Parathyroid adenoma (tissue), 2 donors: ENCODE data around the gene DIAPH1.

ENCODE experiments used
- H2AFZ ChIP-seq: fragments of 300-600 bp; sonication (generic); one replicate; pipeline ENCODE4 v1.7.0; 2017; ENCODE audit warnings: antibody characterized with exemption, mild to moderate bottlenecking
- H3K27ac ChIP-seq: fragments of 300-600 bp; sonication (generic); one replicate; pipeline ENCODE4 v1.7.0; 2017
- H3K27me3 ChIP-seq: fragments of 300-600 bp; sonication (generic); one replicate; pipeline ENCODE4 v1.7.0; 2017; ENCODE audit warnings: low read length; ENCODE audit not compliant: control insufficient read depth, insufficient read depth
- H3K36me3 ChIP-seq: fragments of 300-600 bp; sonication (generic); one replicate; pipeline ENCODE4 v1.7.0; 2017; ENCODE audit warnings: low read length; ENCODE audit not compliant: control insufficient read depth, insufficient read depth
- H3K4me1 ChIP-seq: fragments of 300-600 bp; sonication (generic); one replicate; pipeline ENCODE4 v1.7.0; 2017; ENCODE audit warnings: control low read depth
- H3K4me2 ChIP-seq: fragments of 300-600 bp; sonication (generic); one replicate; pipeline ENCODE4 v1.7.0; 2017; ENCODE audit warnings: low read length
- H3K4me3 ChIP-seq: fragments of 300-600 bp; sonication (generic); one replicate; pipeline ENCODE4 v1.7.0; 2017; ENCODE audit warnings: low read depth, low read length
- H3K79me2 ChIP-seq: fragments of 300-600 bp; sonication (generic); one replicate; pipeline ENCODE4 v1.7.0; 2017; ENCODE audit warnings: control low read depth
- H3K9ac ChIP-seq: fragments of 300-600 bp; sonication (generic); one replicate; pipeline ENCODE4 v1.7.0; 2017; ENCODE audit warnings: mild to moderate bottlenecking
- H3K9me3 ChIP-seq: fragments of 300-600 bp; sonication (generic); one replicate; pipeline ENCODE4 v1.7.0; 2017; ENCODE audit warnings: low read length; ENCODE audit not compliant: control insufficient read depth
- TF ChIP-seq, protein P1 (sequence below): fragments of 300-600 bp; sonication (generic); IDR thresholded peaks from one replicate; pipeline ENCODE4 v1.7.0; 2017; ENCODE audit warnings: antibody characterized with exemption, mild to moderate bottlenecking
- donor health status: primary hyperparathyroidism.

Gene DIAPH1

DNA sequence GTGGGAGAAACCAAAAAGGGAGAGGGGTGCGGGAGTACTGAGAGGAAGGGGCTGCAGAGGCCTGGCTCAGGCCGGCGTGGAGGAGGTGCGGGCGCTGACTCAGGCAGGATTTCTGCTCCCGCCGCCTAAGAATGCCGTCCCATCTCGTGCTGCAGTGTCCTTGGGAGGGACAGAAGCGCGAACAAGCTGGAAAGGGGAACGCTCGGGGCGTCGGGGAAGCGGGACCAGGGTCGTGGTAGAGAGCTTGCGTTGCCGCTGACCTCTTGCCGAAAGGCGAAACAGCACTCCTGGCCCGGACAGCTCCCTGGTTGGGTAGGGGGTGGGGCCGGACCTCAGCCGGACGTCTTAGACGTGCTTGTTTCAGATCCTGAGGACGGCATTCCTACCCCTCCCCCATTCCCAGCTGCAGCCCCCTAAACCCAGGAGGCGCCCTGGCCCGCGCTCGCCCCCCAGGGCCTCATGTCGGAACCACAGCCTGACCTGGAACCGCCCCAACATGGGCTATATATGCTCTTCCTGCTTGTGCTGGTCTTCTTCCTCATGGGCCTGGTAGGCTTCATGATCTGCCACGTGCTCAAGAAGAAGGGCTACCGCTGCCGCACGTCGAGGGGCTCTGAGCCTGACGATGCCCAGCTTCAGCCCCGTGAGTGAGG is 19.1 kb upstream of the DIAPH1 start:
- H3K4me2 ChIP-seq: peak overlapping the region; percentile 72
- peak overlapping the region; percentile 95 for H2AFZ ChIP-seq
- peak overlapping the region; percentile 91 for H3K27ac ChIP-seq
- peak overlapping the region; percentile 49 for H3K9ac ChIP-seq
- no peaks in the 10 kb centered on the region for H3K27me3 ChIP-seq
- H3K4me1 ChIP-seq: peaks cover 6% of the 10 kb centered on the region
- TF ChIP-seq, protein P1, sequence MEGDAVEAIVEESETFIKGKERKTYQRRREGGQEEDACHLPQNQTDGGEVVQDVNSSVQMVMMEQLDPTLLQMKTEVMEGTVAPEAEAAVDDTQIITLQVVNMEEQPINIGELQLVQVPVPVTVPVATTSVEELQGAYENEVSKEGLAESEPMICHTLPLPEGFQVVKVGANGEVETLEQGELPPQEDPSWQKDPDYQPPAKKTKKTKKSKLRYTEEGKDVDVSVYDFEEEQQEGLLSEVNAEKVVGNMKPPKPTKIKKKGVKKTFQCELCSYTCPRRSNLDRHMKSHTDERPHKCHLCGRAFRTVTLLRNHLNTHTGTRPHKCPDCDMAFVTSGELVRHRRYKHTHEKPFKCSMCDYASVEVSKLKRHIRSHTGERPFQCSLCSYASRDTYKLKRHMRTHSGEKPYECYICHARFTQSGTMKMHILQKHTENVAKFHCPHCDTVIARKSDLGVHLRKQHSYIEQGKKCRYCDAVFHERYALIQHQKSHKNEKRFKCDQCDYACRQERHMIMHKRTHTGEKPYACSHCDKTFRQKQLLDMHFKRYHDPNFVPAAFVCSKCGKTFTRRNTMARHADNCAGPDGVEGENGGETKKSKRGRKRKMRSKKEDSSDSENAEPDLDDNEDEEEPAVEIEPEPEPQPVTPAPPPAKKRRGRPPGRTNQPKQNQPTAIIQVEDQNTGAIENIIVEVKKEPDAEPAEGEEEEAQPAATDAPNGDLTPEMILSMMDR: peak; percentile 58
- H3K36me3 ChIP-seq: no peaks in the 10 kb centered on the region
- H3K9me3 ChIP-seq: no peaks in the 10 kb centered on the region
- peak overlapping the region; percentile 90 for H3K4me3 ChIP-seq
- H3K79me2 ChIP-seq: peaks cover 19% of the 10 kb centered on the region

DNA sequence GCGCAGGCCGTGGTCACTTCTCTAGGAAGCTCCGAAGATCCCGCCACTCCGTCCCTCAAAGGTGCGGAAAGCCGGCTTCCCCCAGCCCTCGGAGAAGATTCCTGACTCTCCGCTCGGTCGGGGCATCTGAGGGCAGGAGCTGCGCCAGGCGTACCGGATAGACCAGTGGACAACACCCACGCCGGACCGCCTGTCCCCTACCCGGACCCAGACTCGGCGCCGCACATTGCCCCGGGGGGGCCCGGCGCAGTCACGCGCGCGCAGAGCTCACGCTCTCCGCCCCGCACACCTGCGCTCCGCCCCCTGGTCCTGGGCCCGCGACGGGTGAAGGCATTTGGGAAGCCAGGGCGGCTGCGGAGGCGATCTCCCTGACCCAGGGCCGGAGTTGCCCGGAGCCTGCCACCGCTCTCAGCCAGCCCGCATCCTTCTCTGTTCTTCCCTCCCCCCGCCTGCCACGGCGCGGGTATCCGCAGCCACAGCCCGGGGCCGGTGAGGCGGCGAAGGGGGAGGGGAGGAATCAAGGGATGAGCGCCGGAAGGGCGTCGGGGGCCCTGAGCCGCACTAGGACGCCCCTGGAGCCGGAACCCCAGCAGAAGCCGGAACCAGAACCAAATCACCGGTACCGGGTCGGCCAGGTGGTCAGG is 18.4 kb upstream of the DIAPH1 start:
- H3K27me3 ChIP-seq: no peaks in the 10 kb centered on the region
- H3K4me1 ChIP-seq: peaks cover 6% of the 10 kb centered on the region
- peak overlapping the region; percentile 72 for H3K4me2 ChIP-seq
- no peaks in the 10 kb centered on the region for H3K9me3 ChIP-seq
- peak overlapping the region; percentile 91 for H3K27ac ChIP-seq
- H2AFZ ChIP-seq: peak overlapping the region; percentile 95
- H3K36me3 ChIP-seq: no peaks in the 10 kb centered on the region
- TF ChIP-seq, protein P1: no peak
- peak overlapping the region; percentile 49 for H3K9ac ChIP-seq
- H3K4me3 ChIP-seq: peak overlapping the region; percentile 90
- H3K79me2 ChIP-seq: peaks cover 23% of the 10 kb centered on the region

DNA sequence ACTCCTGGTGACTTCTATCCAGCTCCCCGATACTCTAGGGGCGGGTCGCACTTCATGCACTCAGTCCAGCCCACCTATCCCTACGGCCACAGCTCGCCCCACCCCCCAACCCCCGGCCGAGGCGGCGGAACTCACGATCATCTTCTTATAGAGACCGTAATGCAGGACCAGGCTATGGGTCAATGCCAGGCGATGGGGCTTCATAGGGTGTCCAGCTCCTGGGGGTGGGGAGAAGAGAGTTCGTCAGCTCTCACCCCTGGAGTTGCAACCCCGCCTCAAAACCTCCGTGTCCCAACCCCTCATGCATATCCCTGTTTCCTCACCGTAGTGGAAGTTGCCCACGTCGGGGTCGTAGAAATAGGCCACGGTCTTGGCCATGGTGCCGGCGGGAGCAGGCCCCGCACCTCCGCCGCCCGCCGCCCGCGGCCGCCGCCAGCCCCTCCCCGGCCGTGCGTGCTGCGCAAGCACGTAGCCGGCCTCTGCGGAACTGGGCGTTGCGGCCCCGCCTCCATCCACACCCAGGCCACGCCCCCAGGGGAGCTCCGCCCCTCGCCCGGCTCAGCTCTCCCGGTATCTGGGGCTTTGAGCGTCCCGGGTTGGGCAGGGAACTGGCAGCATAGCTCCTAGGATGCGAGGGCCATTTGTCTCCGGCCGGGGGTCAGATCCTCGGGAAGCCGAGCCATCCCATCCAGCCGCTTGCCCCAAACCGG is 17.8 kb upstream of the DIAPH1 start, which contains the start of the genes HDAC3 and RELL2:
Gene HDAC3, minus strand, starts transcription at position 437 of the 710 bp plus-strand sequence. Its CDS starts 59 bp downstream, at position 378.
Gene RELL2, plus strand, starts transcription at position 585 of the 710 bp plus-strand sequence. CDS start 1,229 bp downstream, outside the sequence.
- Histone ChIP-seq H3K79me2 (peaks cover 23% of the 10 kb centered on the region), H3K27ac (peak within 1 kb of the TSS; percentile 91)
- TF ChIP-seq, protein P1: no peak

DNA sequence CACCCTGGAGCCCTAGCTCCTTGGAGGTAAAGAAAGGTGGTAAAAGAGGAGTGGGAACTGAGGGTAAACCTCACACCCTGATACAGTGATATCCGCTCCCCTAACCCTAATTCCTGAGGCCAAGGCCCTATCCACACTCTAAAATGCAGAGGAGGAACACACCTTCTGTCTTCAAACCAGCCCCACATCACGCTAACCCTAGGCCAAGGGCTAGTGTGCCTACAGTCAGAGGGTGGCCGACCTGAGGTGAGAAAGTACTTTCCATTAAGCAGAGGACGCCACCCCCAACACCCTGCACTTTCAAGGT is 17.3 kb upstream of the DIAPH1 start:
- Histone ChIP-seq H3K9ac (peak overlapping the region; percentile 3), H3K4me1 (peaks cover 6% of the 10 kb centered on the region), H3K36me3 (no peaks in the 10 kb centered on the region), H3K4me2 (peak overlapping the region; percentile 84), H3K9me3 (no peaks in the 10 kb centered on the region), H3K27ac (peak overlapping the region; percentile 91), H2AFZ (peak overlapping the region; percentile 82), H3K27me3 (no peaks in the 10 kb centered on the region), H3K4me3 (peak overlapping the region; percentile 90), H3K79me2 (peaks cover 23% of the 10 kb centered on the region)
- TF ChIP-seq, protein P1: no peak

More for the DNA sequence above, 17.8 kb upstream of the DIAPH1 start, which contains the start of the genes HDAC3 and RELL2:
- Histone ChIP-seq H3K9ac (peak within 1 kb of the TSS; percentile 49), H3K4me2 (peak within 1 kb of the TSS; percentile 84), H2AFZ (peak within 1 kb of the TSS; percentile 95), H3K9me3 (no peaks in the 10 kb centered on the region), H3K36me3 (no peaks in the 10 kb centered on the region), H3K4me3 (peak within 1 kb of the TSS; percentile 90), H3K27me3 (no peaks in the 10 kb centered on the region), H3K4me1 (peaks cover 6% of the 10 kb centered on the region)
